Measurements from ENCODE around the gene NSD2. TPM values are rescaled to one million over a fixed set of nuclear protein-coding genes. Genes with fewer than 3 reads are reported as not detected.
"Not testable (repeated sequence)": the region's sequence is repeated elsewhere in the genome, so short reads cannot be mapped to it uniquely, and the experiment has no call there.

The NSD2 gene
- total and polyA plus RNA-seq, 4 donors: 5.1 to 71.5 (median 11.6) TPM

- no peak for TF ChIP-seq ZBTB33 (IDR thresholded peaks at IDR 0.05)
- TF ChIP-seq RXRA (IDR thresholded peaks at IDR 0.05): no peak
- TF ChIP-seq TAF1 (conservative IDR thresholded peaks at IDR 0.05): no peak
Measured at GRCh38 chr4:1833307-1834046, 37.7 kb upstream of the NSD2 start (continued).

GRCh38 chr4:1834047-1834775, 37.0 kb upstream of the NSD2 start:
- no peak overlapping the region for H3K4me3 ChIP-seq (ENCODE audit: low read depth in 1 of 3, low read length in 3 of 3)
- no peaks in the 10 kb centered on the region for H3K9me3 ChIP-seq (ENCODE audit: control insufficient read depth in 4 of 4, low read length in 3 of 4)
- 96% methylated on average over 21 of the region's 21 CpGs for WGBS
- no peaks in the 10 kb centered on the region for H3K27me3 ChIP-seq (ENCODE audit: control insufficient read depth in 4 of 4, insufficient read depth in 4 of 4, low read length in 3 of 4)
- TF ChIP-seq MAX (IDR thresholded peaks at IDR 0.05) (no peak), JUND (IDR thresholded peaks at IDR 0.05) (no peak), GABPA (IDR thresholded peaks at IDR 0.05 in 1 of 2, conservative IDR thresholded peaks at IDR 0.05 in 1 of 2) (no peak), SP1 (IDR thresholded peaks at IDR 0.05) (no peak), CTCF (IDR thresholded peaks at IDR 0.05; ENCODE audit: low read depth, low read length, missing input control) (no peak), NR2F2 (IDR thresholded peaks at IDR 0.05) (no peak), REST (IDR thresholded peaks at IDR 0.05) (no peak)
- peaks cover 19 to 65% (median 42%) of the 10 kb centered on the region in 4 donors for H3K36me3 ChIP-seq (ENCODE audit: control insufficient read depth in 4 of 4, insufficient read depth in 3 of 4, low read depth in 1 of 4, low read length in 3 of 4)
- H3K9ac ChIP-seq (ENCODE audit: low read depth in 1 of 2, low read length in 2 of 2): no peak overlapping the region
- H3K27ac ChIP-seq (ENCODE audit: low read depth in 1 of 2, low read length in 2 of 2): no peak overlapping the region
- no peaks in the 10 kb centered on the region for H3K4me1 ChIP-seq (ENCODE audit: control insufficient read depth in 4 of 4, insufficient read depth in 4 of 4, low read length in 3 of 4)
- DNase-seq (ENCODE audit: low spot score): no peak

- DNase-seq (ENCODE audit: low spot score); H3K9ac ChIP-seq (ENCODE audit: low read depth in 1 of 2, low read length in 2 of 2); H3K9me3 ChIP-seq (ENCODE audit: control insufficient read depth in 4 of 4, low read length in 3 of 4); H3K27me3 ChIP-seq (ENCODE audit: control insufficient read depth in 4 of 4, insufficient read depth in 4 of 4, low read length in 3 of 4); H3K27ac ChIP-seq (ENCODE audit: low read depth in 1 of 2, low read length in 2 of 2); H3K4me3 ChIP-seq (ENCODE audit: low read depth in 1 of 3, low read length in 3 of 3); H3K4me1 ChIP-seq (ENCODE audit: control insufficient read depth in 4 of 4, insufficient read depth in 4 of 4, low read length in 3 of 4): not testable (repeated sequence)
- WGBS: 98% methylated on average over 8 of the region's 8 CpGs
- H3K36me3 ChIP-seq (ENCODE audit: control insufficient read depth in 4 of 4, insufficient read depth in 3 of 4, low read depth in 1 of 4, low read length in 3 of 4): peaks cover 23 to 67% (median 46%) of the 10 kb centered on the region in 4 donors
Measured at GRCh38 chr4:1835836-1836235, 35.4 kb upstream of the NSD2 start.

All from liver (tissue), 9 donors.